ENCODE results near the gene ADCY5. TPM values are rescaled to one million over a fixed set of nuclear protein-coding genes. Genes with fewer than 3 reads are reported as not detected.

ADCY5 gene
- total RNA-seq, 1 experiment from 2014 or later = 0.24 TPM

GRCh38 chr3:123267821-123268220 lies 181.1 kb downstream of the ADCY5 start:
- H4K20me1 ChIP-seq (ENCODE audit: insufficient read depth) = no peaks in the 10 kb centered on the region
- no peak overlapping the region for H3K4me2 ChIP-seq
- BruUV-seq (replicated peaks) = no TSS peak
- DNase-seq = no peak
- no peaks in the 10 kb centered on the region for H3K9me3 ChIP-seq (ENCODE audit: insufficient read depth, low read depth)
- CTCF ChIA-PET = no interaction called here
- H3K79me2 ChIP-seq (ENCODE audit: low read depth) = no peaks in the 10 kb centered on the region
- H3F3A ChIP-seq (ENCODE audit: insufficient read depth, low read depth) = peaks cover 4% of the 10 kb centered on the region; the same call in 1 of the 2 replicates
- no peaks in the 10 kb centered on the region for H3K9me2 ChIP-seq (ENCODE audit: insufficient read depth)
- POLR2A ChIA-PET (ENCODE audit: unreplicated experiment) = no interaction called here
- H3K27me3 ChIP-seq (ENCODE audit: insufficient read depth, low read depth) = no peaks in the 10 kb centered on the region
- H2AFZ ChIP-seq = no peak overlapping the region
- no peak overlapping the region for H3K4me3 ChIP-seq
- peaks cover 8% of the 10 kb centered on the region for H3K4me1 ChIP-seq (replicated peaks; ENCODE audit: insufficient read depth)
- TF ChIP-seq EZH2 (IDR thresholded peaks at IDR 0.05; ENCODE audit: low read depth) (no peak), CTCF (conservative IDR thresholded peaks at IDR 0.05) (no peak)
- no peak overlapping the region for H3K27ac ChIP-seq
- H3K36me3 ChIP-seq (ENCODE audit: low read depth) = 0 out of 2 replicates have a peak, but pooled peaks cover 13% of the 10 kb centered on the region
- intact Hi-C loops (cut with micrococcal nuclease; ENCODE audit: unreplicated experiment) = loop anchor here (10.0 kb wide), 1 partner anchor 1723 kb away; the partner anchor contains the start of gene POLQ

- Histone ChIP-seq H2AFZ (no peak overlapping the region), H4K20me1 (ENCODE audit: insufficient read depth) (no peaks in the 10 kb centered on the region), H3K27ac (no peak overlapping the region), H3K9me2 (ENCODE audit: insufficient read depth) (no peaks in the 10 kb centered on the region), H3K79me2 (ENCODE audit: low read depth) (no peaks in the 10 kb centered on the region), H3K27me3 (ENCODE audit: insufficient read depth, low read depth) (no peaks in the 10 kb centered on the region), H3K4me1 (replicated peaks; ENCODE audit: insufficient read depth) (no peaks in the 10 kb centered on the region), H3K4me2 (no peak overlapping the region), H3K4me3 (no peak overlapping the region), H3K9me3 (ENCODE audit: insufficient read depth, low read depth) (no peaks in the 10 kb centered on the region), H3K36me3 (ENCODE audit: low read depth) (0 out of 2 replicates have a peak, but pooled peaks cover 9% of the 10 kb centered on the region), H3F3A (ENCODE audit: insufficient read depth, low read depth) (peaks cover 3% of the 10 kb centered on the region; the same call in 1 of the 2 replicates)
- POLR2A ChIA-PET (ENCODE audit: unreplicated experiment) = no interaction called here
- CTCF ChIA-PET = no interaction called here
- no peak for DNase-seq
- no TSS peak for BruUV-seq (replicated peaks)
- intact Hi-C loops (cut with micrococcal nuclease; ENCODE audit: unreplicated experiment) = loop anchor here (10.0 kb wide), 1 partner anchor 1719 kb away; the partner anchor contains the start of gene POLQ
- TF ChIP-seq EZH2 (IDR thresholded peaks at IDR 0.05; ENCODE audit: low read depth) = no peak
- no peak for TF ChIP-seq CTCF (conservative IDR thresholded peaks at IDR 0.05)
These were observed 184.9 kb downstream of the ADCY5 start for GRCh38 chr3:123263941-123264340.

GRCh38 chr3:123262868-123263267 lies 186.0 kb downstream of the ADCY5 start:
- Histone ChIP-seq H3K36me3 (ENCODE audit: low read depth) (0 out of 2 replicates have a peak, but pooled peaks cover 9% of the 10 kb centered on the region), H3K27me3 (ENCODE audit: insufficient read depth, low read depth) (no peaks in the 10 kb centered on the region), H3K9me3 (ENCODE audit: insufficient read depth, low read depth) (no peaks in the 10 kb centered on the region), H3K27ac (no peak overlapping the region), H3K4me1 (replicated peaks; ENCODE audit: insufficient read depth) (no peaks in the 10 kb centered on the region), H3K4me2 (no peak overlapping the region), H3K79me2 (ENCODE audit: low read depth) (no peaks in the 10 kb centered on the region), H3F3A (ENCODE audit: insufficient read depth, low read depth) (peaks cover 3% of the 10 kb centered on the region; the same call in 1 of the 2 replicates), H3K9me2 (ENCODE audit: insufficient read depth) (no peaks in the 10 kb centered on the region), H2AFZ (no peak overlapping the region), H3K4me3 (no peak overlapping the region), H4K20me1 (ENCODE audit: insufficient read depth) (0 out of 2 replicates have a peak, but pooled peaks cover 4% of the 10 kb centered on the region)
- POLR2A ChIA-PET (ENCODE audit: unreplicated experiment) = no interaction called here
- CTCF ChIA-PET = no interaction called here
- no peak for TF ChIP-seq EZH2 (IDR thresholded peaks at IDR 0.05; ENCODE audit: low read depth)
- no peak for DNase-seq
- no TSS peak for BruUV-seq (replicated peaks)
- intact Hi-C loops (cut with micrococcal nuclease; ENCODE audit: unreplicated experiment) = loop anchor here (10.0 kb wide), 1 partner anchor 1718 kb away; the partner anchor contains the start of gene POLQ

- no TSS peak for BruUV-seq (replicated peaks)
- CTCF ChIA-PET = no interaction called here
These were observed 186.7 kb downstream of the ADCY5 start for GRCh38 chr3:123262226-123262625.

More at GRCh38 chr3:123262226-123262625, 186.7 kb downstream of the ADCY5 start:
- H3K4me2 ChIP-seq = no peak overlapping the region
- H3K79me2 ChIP-seq (ENCODE audit: low read depth) = no peaks in the 10 kb centered on the region
- H3F3A ChIP-seq (ENCODE audit: insufficient read depth, low read depth) = peaks cover 3% of the 10 kb centered on the region; the same call in 1 of the 2 replicates
- POLR2A ChIA-PET (ENCODE audit: unreplicated experiment) = no interaction called here
- no peak overlapping the region for H3K4me3 ChIP-seq
- no peaks in the 10 kb centered on the region for H3K4me1 ChIP-seq (replicated peaks; ENCODE audit: insufficient read depth)
- H3K27ac ChIP-seq = no peak overlapping the region
- 0 out of 2 replicates have a peak, but pooled peaks cover 9% of the 10 kb centered on the region for H3K36me3 ChIP-seq (ENCODE audit: low read depth)
- H2AFZ ChIP-seq = no peak overlapping the region
- H3K27me3 ChIP-seq (ENCODE audit: insufficient read depth, low read depth) = no peaks in the 10 kb centered on the region
- intact Hi-C loops (cut with micrococcal nuclease; ENCODE audit: unreplicated experiment) = loop anchor here (10.0 kb wide), 1 partner anchor 1717 kb away; the partner anchor contains the start of gene POLQ
- no peaks in the 10 kb centered on the region for H3K9me2 ChIP-seq (ENCODE audit: insufficient read depth)
- DNase-seq = no peak
- no peak for TF ChIP-seq CTCF (conservative IDR thresholded peaks at IDR 0.05)
- no peak for TF ChIP-seq EZH2 (IDR thresholded peaks at IDR 0.05; ENCODE audit: low read depth)
- H4K20me1 ChIP-seq (ENCODE audit: insufficient read depth) = 0 out of 2 replicates have a peak, but pooled peaks cover 4% of the 10 kb centered on the region
- no peaks in the 10 kb centered on the region for H3K9me3 ChIP-seq (ENCODE audit: insufficient read depth, low read depth)
